H1 (cell line): ENCODE data around the gene NCAPG. TPM values are rescaled to one million over a fixed set of nuclear protein-coding genes. Genes with fewer than 3 reads are reported as not detected.

Experiments
- BCL11A ChIP-seq, 2 experiments: IDR thresholded peaks; one replicate each; pipeline ENCODE4 v1.6.1; 2011; ENCODE audit warnings: low read depth in 2 of 2, low read length in 2 of 2, mild to moderate bottlenecking in 2 of 2
- EP300 ChIP-seq, 2 experiments: IDR thresholded peaks; 1 replicate in 1 of 2; 2 replicates in 1 of 2; pipeline ENCODE4 v1.6.1; 2011 to 2012; ENCODE audit warnings: low read depth in 2 of 2, low read length in 2 of 2, mild to moderate bottlenecking in 2 of 2, borderline replicate concordance in 1 of 2, inconsistent platforms in 1 of 2, moderate library complexity in 1 of 2
- POLR2A ChIP-seq, 2 experiments: IDR thresholded peaks; 1 replicate in 1 of 2; 2 replicates in 1 of 2; pipeline ENCODE4 v1.6.1; 2011; ENCODE audit warnings: low read depth in 2 of 2, low read length in 2 of 2, mild to moderate bottlenecking in 2 of 2; ENCODE audit errors: control extremely low read depth in 1 of 2
- YY1 ChIP-seq: IDR thresholded peaks from 2 replicates; pipeline ENCODE4 v1.6.1; 2011; ENCODE audit warnings: low read depth, mild to moderate bottlenecking, low read length
- polyA plus RNA-seq, 7 experiments: library from polyadenylated mRNA; depleted of rRNA in 3 of 7; stranded (reverse) in 5 of 7; unstranded in 2 of 7; fragments of >200 nt in 5 of 7; fragments of 200-250 nt in 2 of 7; gene quantifications; 1 replicate in 5 of 7; 2 replicates in 1 of 7; 4 replicates in 1 of 7; pipeline versions ENCODE4 v1.2.1 to v1.2.3, GENCODE V29; 2011 to 2013; ENCODE audit warnings: missing spikeins in 2 of 7, mixed read lengths in 2 of 7
- total RNA-seq: library from RNA; stranded (reverse); fragmentation: NEBNext Ultra II Directional; extraction: Animal tissue kit (Norgen Biotek cat#: 25700); gene quantifications from 2 replicates; pipeline ENCODE4 v1.2.1, GENCODE V29; 2021
- TF ChIP-seq, protein P1 (sequence below), 3 experiments: IDR thresholded peaks; 1 replicate in 2 of 3; 2 replicates in 1 of 3; pipeline versions ENCODE4 v1.5.1 to v1.6.1; 2011; ENCODE audit warnings: low read length in 3 of 3, mild to moderate bottlenecking in 3 of 3, inconsistent platforms in 2 of 3, low read depth in 1 of 3, moderate library complexity in 1 of 3; ENCODE audit not compliant: insufficient read depth in 1 of 3; ENCODE audit errors: control extremely low read depth in 1 of 3

Gene NCAPG
- total and polyA plus RNA-seq, 2 of the 8 experiments (the other 6 are each of a cell fraction or from before 2014, with no cell fraction given), result 12.9 to 52.3 TPM

DNA sequence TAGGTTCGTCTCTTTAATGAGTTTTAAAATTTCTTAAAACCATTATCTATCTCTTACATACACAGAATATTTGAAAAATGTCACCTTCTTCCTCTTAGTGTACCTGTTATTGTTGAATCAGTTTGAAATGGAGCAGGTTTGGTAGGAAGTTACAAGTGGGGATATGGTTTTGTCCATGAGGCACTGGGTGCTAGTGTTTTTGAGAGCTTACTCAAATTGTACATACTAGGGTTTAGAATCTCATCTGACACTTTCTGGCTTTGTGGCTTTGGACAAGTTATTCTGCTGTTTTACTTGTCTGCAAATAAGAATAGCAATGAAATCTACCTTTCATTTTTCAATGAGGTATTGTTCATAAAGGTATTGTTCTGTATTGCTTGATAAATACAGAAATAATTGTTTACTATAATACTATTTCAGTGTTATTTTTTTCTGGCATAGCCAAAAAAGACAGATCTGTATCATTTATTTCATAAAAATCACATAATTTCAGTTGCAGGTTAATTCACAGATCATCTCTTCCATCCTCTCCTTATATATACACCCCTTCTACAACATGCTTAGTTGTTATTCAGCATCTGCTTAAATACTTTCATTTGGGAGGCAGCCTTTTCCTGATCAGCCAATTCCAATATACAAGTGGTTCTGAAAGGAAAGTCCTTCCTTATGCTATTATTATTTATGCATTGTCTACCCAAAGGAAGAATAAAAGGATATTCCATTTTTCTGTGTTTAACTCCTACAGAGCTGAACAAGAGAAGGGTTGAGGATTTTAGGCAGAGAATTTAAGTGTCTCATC, 13.3 kb downstream of the NCAPG start (continued):
- TF ChIP-seq BCL11A (IDR thresholded peaks at IDR 0.05; ENCODE audit: low read depth in 2 of 2, low read length in 2 of 2) (no peak), YY1 (no peak), EP300 (IDR thresholded peaks at IDR 0.05; ENCODE audit: borderline replicate concordance in 1 of 2, low read depth in 2 of 2, low read length in 2 of 2) (no peak), POLR2A (IDR thresholded peaks at IDR 0.05; ENCODE audit: control extremely low read depth in 1 of 2, low read depth in 2 of 2, low read length in 2 of 2) (no peak)
- TF ChIP-seq, protein P1, sequence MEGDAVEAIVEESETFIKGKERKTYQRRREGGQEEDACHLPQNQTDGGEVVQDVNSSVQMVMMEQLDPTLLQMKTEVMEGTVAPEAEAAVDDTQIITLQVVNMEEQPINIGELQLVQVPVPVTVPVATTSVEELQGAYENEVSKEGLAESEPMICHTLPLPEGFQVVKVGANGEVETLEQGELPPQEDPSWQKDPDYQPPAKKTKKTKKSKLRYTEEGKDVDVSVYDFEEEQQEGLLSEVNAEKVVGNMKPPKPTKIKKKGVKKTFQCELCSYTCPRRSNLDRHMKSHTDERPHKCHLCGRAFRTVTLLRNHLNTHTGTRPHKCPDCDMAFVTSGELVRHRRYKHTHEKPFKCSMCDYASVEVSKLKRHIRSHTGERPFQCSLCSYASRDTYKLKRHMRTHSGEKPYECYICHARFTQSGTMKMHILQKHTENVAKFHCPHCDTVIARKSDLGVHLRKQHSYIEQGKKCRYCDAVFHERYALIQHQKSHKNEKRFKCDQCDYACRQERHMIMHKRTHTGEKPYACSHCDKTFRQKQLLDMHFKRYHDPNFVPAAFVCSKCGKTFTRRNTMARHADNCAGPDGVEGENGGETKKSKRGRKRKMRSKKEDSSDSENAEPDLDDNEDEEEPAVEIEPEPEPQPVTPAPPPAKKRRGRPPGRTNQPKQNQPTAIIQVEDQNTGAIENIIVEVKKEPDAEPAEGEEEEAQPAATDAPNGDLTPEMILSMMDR (IDR thresholded peaks at IDR 0.05; ENCODE audit: control extremely low read depth in 1 of 3, insufficient read depth in 1 of 3, low read depth in 1 of 3, low read length in 3 of 3), result no peak
